Measurements from ENCODE around the gene F10. TPM values are rescaled to one million over a fixed set of nuclear protein-coding genes. Genes with fewer than 3 reads are reported as not detected.

The F10 gene
- total RNA-seq, 1 donor from 2014 or later: 8.9 TPM

DNA sequence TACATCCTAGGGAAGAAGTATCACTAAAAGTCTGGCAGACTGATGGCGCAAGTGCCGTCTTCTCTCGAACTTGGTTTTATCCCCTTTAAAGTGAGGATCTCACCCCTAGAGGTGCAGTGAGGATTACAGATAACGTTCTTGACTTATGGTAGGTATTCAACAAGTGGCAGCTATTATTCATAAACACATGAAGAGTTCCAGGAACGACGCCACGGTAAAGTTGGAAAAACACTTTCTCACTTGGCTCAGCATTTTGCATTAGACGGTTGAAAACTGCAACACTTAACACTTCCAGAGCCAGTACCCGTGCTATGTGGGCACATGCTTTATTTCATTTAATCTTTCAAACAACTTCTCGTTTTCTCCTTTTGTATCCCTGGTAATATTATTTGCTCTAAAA lies 44.6 kb downstream of the F10 start:
- TF ChIP-seq, protein P1, sequence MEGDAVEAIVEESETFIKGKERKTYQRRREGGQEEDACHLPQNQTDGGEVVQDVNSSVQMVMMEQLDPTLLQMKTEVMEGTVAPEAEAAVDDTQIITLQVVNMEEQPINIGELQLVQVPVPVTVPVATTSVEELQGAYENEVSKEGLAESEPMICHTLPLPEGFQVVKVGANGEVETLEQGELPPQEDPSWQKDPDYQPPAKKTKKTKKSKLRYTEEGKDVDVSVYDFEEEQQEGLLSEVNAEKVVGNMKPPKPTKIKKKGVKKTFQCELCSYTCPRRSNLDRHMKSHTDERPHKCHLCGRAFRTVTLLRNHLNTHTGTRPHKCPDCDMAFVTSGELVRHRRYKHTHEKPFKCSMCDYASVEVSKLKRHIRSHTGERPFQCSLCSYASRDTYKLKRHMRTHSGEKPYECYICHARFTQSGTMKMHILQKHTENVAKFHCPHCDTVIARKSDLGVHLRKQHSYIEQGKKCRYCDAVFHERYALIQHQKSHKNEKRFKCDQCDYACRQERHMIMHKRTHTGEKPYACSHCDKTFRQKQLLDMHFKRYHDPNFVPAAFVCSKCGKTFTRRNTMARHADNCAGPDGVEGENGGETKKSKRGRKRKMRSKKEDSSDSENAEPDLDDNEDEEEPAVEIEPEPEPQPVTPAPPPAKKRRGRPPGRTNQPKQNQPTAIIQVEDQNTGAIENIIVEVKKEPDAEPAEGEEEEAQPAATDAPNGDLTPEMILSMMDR (IDR thresholded peaks at IDR 0.05): no peak
- Histone ChIP-seq H3K27me3 (ENCODE audit: low read depth) (peaks cover 7% of the 10 kb centered on the region), H3K27ac (no peak overlapping the region), H3K4me3 (no peak overlapping the region), H3K36me3 (peaks cover 6% of the 10 kb centered on the region), H3K4me1 (no peaks in the 10 kb centered on the region), H3K9me3 (no peaks in the 10 kb centered on the region)
- intact Hi-C loops (cut with DNase I): no loop called here
- ATAC-seq: no peak
- DNase-seq: no peak

DNA sequence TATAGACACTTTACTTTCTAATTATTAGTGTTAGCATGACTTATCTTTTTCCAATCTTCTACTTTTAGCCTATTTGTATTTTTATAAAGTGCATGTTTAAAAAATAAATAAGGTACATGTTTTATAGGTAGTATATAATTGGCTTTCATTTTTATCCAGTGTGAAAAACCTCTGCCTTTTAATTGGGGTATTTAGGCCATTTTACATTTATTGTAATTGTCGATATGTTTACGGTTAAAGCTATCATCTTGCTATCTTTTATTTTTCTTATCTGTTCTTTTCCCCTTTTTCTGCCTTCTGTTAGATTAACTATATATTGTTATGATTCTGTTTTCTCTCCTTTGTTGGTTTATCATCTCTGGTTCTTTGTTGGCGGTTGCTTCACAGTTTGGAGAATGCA lies 45.0 kb downstream of the F10 start:
- no peaks in the 10 kb centered on the region for H3K4me1 ChIP-seq
- H3K27me3 ChIP-seq (ENCODE audit: low read depth): peaks cover 7% of the 10 kb centered on the region
- intact Hi-C loops (cut with DNase I): no loop called here
- TF ChIP-seq, protein P1 (IDR thresholded peaks at IDR 0.05): no peak
- H3K27ac ChIP-seq: no peak overlapping the region
- no peak overlapping the region for H3K4me3 ChIP-seq
- no peak for DNase-seq
- H3K9me3 ChIP-seq: no peaks in the 10 kb centered on the region
- H3K36me3 ChIP-seq: peaks cover 6% of the 10 kb centered on the region
- no peak for ATAC-seq

DNA sequence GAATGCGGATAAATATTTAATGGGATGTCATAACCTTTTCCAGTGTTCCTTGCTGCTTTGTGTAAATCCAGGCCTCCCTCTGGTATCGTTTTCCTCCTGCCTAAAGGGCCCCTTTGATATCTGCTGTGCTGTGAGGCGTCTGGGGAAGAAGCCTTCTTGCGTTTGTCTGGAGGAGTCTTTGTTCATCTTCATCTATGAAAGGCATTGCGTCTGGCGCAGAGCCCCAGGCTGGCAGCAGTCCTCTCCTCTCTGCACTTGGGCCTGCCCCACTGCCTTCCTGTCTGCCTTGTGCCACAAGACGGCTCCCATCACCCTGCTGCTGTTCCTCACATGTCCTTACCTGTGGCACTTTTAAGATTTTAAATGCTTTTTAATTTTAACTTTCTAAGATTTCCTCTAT lies 45.6 kb downstream of the F10 start:
- Histone ChIP-seq H3K27ac (no peak overlapping the region), H3K9me3 (no peaks in the 10 kb centered on the region), H3K36me3 (peaks cover 11% of the 10 kb centered on the region), H3K27me3 (ENCODE audit: low read depth) (peaks cover 3% of the 10 kb centered on the region), H3K4me3 (no peak overlapping the region), H3K4me1 (no peaks in the 10 kb centered on the region)
- intact Hi-C loops (cut with DNase I): no loop called here
- ATAC-seq: no peak
- DNase-seq: no peak
- TF ChIP-seq, protein P1 (IDR thresholded peaks at IDR 0.05): no peak

DNA sequence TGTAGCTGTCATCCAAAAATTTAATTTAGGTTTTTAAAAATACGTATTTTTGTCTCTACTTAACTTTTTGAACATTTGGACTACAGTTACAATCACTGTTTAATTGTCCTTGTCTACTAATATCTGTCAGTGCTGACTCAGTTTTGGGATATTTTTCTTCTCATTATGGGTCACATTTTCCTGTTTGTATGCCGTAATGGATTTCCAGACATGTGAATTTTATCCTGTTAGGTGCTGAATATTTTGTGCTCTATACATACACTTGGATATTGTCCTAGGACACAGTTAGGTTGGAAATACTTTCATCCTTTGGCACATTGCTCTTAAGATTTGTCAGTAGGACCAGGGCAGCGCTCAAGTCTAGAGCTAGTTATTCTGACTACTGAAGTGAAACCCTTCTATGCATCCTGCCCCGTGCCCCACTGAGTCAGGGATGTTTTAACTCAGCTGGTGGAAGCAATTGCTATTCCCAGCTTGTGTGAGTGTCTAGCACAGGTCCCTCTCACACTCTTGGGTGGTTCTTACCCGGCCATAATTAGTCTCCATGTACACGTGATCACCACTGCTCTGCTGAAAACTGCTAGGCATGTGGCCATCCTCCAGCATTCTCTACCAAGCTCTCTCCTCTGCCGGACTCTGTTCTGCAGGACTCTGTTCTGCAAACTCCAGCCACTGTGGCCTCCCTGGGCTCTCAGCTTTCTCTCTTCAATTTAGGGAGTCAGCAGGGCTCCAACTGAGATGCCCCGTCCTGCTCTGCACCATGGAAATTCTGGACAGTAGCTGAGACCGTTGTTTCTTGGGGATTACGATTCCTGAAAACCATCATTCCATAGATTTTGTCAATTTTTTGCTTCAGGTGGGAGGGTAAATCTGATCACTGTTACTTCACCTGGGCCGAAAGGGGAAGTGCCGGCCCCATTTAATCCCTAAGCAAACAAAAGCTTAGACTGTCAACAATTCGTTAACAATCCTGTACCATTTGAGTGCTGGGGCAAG lies 47.0 kb downstream of the F10 start:
- DNase-seq (no peak), ATAC-seq (no peak)
- Histone ChIP-seq H3K9me3 (no peaks in the 10 kb centered on the region), H3K27ac (no peak overlapping the region), H3K36me3 (peaks cover 17% of the 10 kb centered on the region), H3K4me3 (no peak overlapping the region), H3K4me1 (no peaks in the 10 kb centered on the region), H3K27me3 (ENCODE audit: low read depth) (no peaks in the 10 kb centered on the region)
- intact Hi-C loops (cut with DNase I): no loop called here
- TF ChIP-seq, protein P1 (IDR thresholded peaks at IDR 0.05): no peak

DNA sequence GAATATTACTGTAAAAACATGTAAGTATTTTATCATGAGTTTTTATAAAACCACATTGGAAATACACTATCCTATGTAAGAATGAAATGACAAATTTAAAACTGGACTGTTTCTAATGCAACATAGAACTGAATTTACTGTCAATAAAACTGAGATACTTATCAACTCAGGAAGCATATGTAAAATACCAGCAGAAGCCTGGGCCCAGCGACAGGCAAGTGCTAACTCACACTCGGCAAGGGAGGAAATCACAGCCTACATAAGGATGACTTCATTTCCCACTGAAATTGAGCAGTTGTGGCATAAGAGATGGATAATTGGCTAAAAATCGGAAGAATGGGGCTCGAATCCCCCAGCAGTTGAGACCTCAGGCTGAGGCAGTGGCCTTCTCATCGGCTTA lies 47.9 kb downstream of the F10 start:
- no peak overlapping the region for H3K27ac ChIP-seq
- H3K4me3 ChIP-seq: no peak overlapping the region
- peaks cover 24% of the 10 kb centered on the region for H3K36me3 ChIP-seq
- H3K27me3 ChIP-seq (ENCODE audit: low read depth): no peaks in the 10 kb centered on the region
- intact Hi-C loops (cut with DNase I): no loop called here
- no peaks in the 10 kb centered on the region for H3K9me3 ChIP-seq
- TF ChIP-seq, protein P1 (IDR thresholded peaks at IDR 0.05): no peak
- no peaks in the 10 kb centered on the region for H3K4me1 ChIP-seq
- no peak for ATAC-seq
- DNase-seq: no peak
